Measurements from ENCODE around the gene NEGR1.

GRCh38 chr1:72037745-72038343 is 244.5 kb downstream of the NEGR1 start:
- TF ChIP-seq POLR2A (IDR thresholded peaks at IDR 0.05) (no peak), CTCF (IDR thresholded peaks at IDR 0.05) (peak in 4 of 6 experiments; percentile 28 to 49 (median 38))
